Activated CD8-positive, alpha-beta memory T cell treated with anti-CD3 and anti-CD28 coated beads for 48 hours (primary cell): ENCODE results near the gene IL3RA.
"Not testable (repeated sequence)": the region's sequence is repeated elsewhere in the genome, so short reads cannot be mapped to it uniquely, and the experiment has no call there.

ENCODE experiments used
- DNase-seq, 3 experiments: peaks; one replicate each; pipeline ENCODE4 v3.0.0-alpha.2; 2020; ENCODE audit warnings: low read depth in 2 of 3, low spot score in 2 of 3

The IL3RA gene

GRCh38 chrX:1421433-1422134 is 85.0 kb downstream of the IL3RA start:
- DNase-seq: no peak

DNA sequence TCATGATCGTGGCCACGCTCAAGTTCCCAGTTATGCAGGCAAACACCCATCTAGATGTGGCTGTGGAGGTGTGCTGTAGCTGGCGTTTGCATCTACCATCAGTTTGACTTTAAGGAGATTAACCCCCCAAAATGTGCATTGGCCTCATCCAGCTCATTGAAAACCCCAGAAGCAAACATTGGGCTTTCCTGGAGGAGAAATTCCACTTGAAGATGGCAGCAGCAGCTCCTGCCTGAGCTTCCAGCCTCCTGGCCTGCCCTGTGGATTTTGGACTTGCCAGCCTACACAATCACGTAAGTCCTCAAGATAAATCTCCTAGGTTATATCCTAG is 85.5 kb downstream of the IL3RA start:
- DNase-seq: no peak

DNA sequence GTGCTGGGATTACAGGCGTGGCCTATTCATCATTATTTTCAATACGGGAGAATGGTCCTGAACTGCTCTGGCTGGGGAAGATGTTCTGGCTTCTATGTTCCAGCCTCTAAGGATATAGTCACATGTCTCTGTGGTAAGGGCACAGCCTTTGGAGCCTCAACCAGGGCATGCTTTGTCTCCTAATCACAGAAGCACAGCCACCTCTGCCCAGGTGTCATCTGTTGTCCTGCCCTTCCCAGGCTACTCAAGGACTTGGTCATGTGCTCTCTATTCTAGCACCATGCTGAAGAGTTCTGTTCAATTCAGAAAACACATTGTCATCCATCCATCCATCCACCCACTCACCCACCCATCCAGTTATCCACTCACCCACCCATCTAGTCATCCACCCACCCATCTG is 86.6 kb downstream of the IL3RA start:
- DNase-seq: no peak

GRCh38 chrX:1424147-1424851 is 87.7 kb downstream of the IL3RA start:
- no peak for DNase-seq

GRCh38 chrX:1425381-1425780 is 88.8 kb downstream of the IL3RA start:
- DNase-seq: no peak

GRCh38 chrX:1426321-1426720 is 89.7 kb downstream of the IL3RA start:
- not testable (repeated sequence) for DNase-seq

GRCh38 chrX:1427756-1428155 is 91.2 kb downstream of the IL3RA start:
- no peak for DNase-seq

DNA sequence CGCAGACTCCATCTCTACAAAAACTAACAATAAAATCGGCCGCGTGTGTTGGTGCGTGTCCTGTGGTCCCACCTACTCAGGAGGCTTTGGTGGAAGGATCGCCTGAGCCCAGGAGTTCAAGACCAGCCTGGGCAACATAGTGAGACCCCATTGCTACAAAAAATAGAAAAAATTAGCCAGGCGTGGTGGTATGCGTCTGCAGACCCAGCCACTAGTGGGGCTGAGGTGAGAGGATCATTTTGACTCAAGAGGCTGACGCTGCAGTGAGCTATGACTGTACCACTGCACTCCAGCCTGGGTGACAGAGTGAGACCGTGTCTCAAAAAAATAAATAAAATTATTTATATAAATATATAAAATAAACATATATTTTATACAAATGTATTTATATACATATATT is 93.9 kb downstream of the IL3RA start:
- no peak for DNase-seq
